H1 (cell line): ENCODE data around the gene TIMELESS. TPM values are rescaled to one million over a fixed set of nuclear protein-coding genes. Genes with fewer than 3 reads are reported as not detected.

Source experiments
- CBX5 ChIP-seq: fragments of 300-800, 300-1000 bp; sonication (generic); IDR thresholded peaks from 2 replicates; pipeline ENCODE4 v1.7.1; 2016; ENCODE audit warnings: antibody characterized with exemption, low read length, low read depth
- JUND ChIP-seq: IDR thresholded peaks from 2 replicates; pipeline ENCODE4 v1.6.1; 2011; ENCODE audit warnings: mild to moderate bottlenecking, improper control_type of control experiment, low read length
- RFX5 ChIP-seq: IDR thresholded peaks from 2 replicates; pipeline ENCODE4 v1.6.1; 2011; ENCODE audit warnings: low read depth, low read length, improper control_type of control experiment, borderline replicate concordance
- SP1 ChIP-seq: IDR thresholded peaks from 2 replicates; pipeline ENCODE4 v1.6.1; 2011; ENCODE audit warnings: low read depth, low read length
- polyA plus RNA-seq, 7 experiments: library from polyadenylated mRNA; depleted of rRNA in 3 of 7; stranded (reverse) in 5 of 7; unstranded in 2 of 7; fragments of >200 nt in 5 of 7; fragments of 200-250 nt in 2 of 7; gene quantifications; 1 replicate in 5 of 7; 2 replicates in 1 of 7; 4 replicates in 1 of 7; pipeline versions ENCODE4 v1.2.1 to v1.2.3, GENCODE V29; 2011 to 2013; ENCODE audit warnings: missing spikeins in 2 of 7, mixed read lengths in 2 of 7
- total RNA-seq: library from RNA; stranded (reverse); fragmentation: NEBNext Ultra II Directional; extraction: Animal tissue kit (Norgen Biotek cat#: 25700); gene quantifications from 2 replicates; pipeline ENCODE4 v1.2.1, GENCODE V29; 2021

The TIMELESS gene
- total and polyA plus RNA-seq, 2 of the 8 experiments (the other 6 are each of a cell fraction or from before 2014, with no cell fraction given), result 17.1 to 86.7 TPM

DNA sequence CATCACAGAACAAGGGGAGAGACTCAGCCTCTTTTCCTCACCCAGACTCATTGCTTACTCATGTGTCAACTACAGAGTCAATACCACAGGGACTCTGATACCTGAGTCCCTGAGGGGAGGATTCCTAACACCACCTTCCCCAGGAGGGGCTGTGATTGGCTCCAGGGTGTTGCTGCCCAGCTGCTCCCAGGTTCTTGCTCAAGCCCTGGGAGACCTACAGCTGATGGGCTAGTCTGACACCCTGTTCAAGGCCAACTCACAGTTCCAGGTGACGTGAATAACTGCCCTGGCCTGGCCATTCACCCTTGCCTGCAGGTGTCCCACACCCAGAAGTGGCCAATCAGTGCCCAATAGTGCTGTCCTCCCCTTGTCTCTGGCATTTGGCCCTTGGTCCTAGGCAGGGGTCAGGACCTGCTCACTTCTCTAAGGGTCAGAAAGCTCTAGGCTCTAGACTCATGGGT lies 27.8 kb upstream of the TIMELESS start (continued):
- TF ChIP-seq SP1 (no peak), CBX5 (no peak), JUND (no peak), RFX5 (no peak)
